DMS79 treated with DMSO at 0.1 percent for 48 hours (cell line): Measurements from ENCODE around the gene PLEKHA8.
"Not testable (repeated sequence)": the region's sequence is repeated elsewhere in the genome, so short reads cannot be mapped to it uniquely, and the experiment has no call there.

Source experiments
- DNase-seq: peaks from one replicate; lab custom pipeline; 2025; lab: John Stamatoyannopoulos, UW

The PLEKHA8 gene

GRCh38 chr7:30026229-30027064 is 1.8 kb upstream of the PLEKHA8 start, which contains the start of gene FKBP14:
FKBP14 (minus strand) TSS chr7:30026702; CDS start chr7:30026508, 194 bp downstream.
- peak; percentile 98 for DNase-seq

GRCh38 chr7:30027065-30027456 is 1.2 kb upstream of the PLEKHA8 start:
- DNase-seq: peak; percentile 64

DNA sequence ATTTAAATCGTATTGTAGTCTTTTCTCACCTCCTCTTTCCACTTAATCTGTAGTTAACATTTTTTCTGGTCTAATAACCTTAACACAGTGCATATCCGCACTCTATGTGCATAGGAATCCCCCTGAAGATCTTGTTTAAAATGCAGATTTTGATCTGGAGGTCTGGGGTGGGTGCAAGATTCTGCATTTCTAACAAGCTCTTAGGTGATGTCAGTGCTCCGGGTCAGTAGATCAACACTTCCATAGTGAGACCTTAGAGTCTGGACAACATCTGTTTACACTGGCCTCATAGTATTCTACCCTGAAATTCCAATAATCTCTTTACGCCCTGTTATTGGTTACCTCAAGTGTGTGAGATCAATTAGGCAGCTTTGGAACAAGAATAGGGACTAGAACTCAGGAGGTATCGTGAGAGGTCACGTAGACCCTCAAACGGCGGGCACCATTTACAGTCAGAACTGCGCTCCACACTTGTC is 434 bp upstream of the PLEKHA8 start:
- DNase-seq: no peak

DNA sequence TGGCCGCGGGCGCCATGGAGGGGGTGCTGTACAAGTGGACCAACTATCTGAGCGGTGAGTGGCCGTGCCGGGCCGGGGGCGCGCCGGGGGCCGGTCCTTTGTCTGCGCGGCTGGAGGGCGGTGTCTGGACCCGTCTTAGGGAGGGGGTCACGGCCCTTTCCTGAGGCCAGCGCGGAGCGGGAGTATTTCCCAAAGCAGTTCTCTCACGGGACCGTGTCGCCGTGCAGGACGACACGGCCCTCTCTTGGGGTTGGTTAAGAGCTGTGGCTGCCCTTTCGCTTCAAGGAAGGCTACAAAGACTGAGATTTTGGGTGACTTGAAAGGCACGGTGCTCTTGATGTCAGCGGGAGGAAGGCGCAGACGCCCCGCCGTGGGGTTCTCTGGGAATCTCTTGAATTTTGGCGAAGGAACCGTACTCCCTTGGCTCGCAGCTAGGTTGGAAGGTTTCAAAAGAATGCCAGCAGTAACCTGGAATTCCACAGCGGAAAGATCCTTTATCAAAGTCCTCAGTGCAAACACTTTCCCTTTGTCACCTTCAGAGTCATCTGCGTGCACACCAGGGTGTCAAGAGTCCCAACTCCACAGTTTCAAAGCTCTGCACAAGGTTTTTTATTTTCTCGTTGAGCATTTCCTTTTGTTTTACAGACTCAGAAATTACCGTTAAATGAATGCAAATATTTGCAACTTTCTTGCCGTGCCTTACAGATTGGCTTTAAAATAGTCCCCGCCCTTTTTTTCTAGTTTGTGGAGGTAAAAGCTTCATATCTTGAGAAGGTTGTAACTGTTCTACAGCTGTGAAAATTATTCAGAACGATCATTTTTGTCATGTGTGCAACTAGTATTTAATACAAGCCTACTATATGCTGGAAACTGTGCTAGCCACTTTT is 780 bp downstream of the PLEKHA8 start:
- peak; percentile 37 for DNase-seq

- DNase-seq: no peak
These were observed 1.5 kb downstream of the PLEKHA8 start for GRCh38 chr7:30029696-30030095.

DNA sequence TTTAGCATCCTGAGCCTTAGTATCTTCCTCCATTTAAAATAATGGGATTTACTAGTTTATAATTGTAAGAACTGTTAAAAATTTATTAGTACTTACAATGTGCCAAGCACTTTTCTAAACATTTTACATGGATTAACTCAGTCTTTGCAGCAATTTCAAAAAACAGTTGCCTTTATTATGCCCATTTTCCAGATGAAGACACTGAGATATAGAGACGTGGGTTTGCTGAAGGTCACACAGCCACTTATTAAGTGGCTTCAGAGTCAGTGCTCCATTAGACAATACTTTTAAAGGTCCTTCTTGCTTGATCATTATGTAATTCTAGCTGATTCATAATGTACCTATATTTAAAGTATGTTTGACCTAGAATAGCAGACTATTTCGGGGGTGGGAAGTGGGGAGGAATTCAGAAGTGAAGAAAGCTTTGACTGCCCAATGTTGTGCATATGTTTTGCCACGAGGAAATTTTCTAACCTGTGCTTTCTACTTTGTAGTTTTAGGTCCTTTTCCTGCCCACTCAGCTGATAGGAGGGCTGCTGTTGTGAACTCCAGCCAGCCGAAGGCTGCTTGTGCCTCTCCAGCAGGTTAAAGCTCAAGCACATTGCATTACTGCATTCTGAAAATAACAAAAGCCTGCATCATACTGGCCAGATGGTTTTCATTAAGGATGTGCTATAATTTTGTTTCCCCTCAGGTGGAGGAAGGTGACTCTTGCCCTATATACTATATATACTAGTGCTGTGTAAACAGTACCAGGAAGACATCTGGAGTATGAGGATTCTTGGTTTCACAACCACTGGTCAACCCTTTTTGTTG is 4.3 kb downstream of the PLEKHA8 start:
- no peak for DNase-seq

GRCh38 chr7:30034501-30034900 is 6.3 kb downstream of the PLEKHA8 start:
- DNase-seq: no peak

GRCh38 chr7:30036220-30036619 is 8.0 kb downstream of the PLEKHA8 start:
- no peak for DNase-seq

DNA sequence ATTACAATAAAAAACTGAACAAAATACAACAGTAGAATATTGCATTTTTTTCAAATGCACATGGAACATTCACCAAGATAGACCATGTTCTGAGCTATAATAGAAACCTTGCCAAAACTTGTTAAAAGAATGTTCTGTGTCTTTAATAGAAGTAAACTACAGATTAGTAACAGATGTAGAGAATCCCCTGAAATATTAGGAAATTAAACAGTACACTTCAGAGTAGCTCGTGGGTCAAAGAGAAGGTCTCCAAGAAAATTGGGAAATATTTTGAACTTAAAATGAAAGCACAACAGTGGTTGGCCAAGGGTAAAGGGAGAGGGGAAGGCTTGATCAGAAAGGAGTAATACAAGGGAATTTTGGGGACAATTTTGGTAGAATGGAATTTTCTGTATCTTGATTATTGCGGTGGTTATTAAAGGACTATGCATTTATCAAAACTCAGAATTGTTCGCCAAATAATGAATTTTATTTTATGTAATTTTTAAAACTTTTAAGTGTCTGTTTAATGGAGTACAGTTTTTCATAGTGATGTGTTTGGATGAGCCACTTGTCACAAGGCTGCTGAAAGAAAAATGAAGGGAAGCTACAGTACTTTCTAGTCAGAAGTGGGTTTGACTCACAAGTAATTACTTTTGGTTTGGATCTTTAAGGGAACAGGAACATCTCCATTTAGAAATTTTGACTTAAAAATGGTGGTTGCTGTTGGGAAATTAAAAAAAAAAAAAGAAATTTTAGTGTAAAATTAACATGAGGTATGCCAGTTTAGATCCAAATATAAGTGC is 10.2 kb downstream of the PLEKHA8 start:
- DNase-seq: no peak

- DNase-seq: no peak
These were observed 12.7 kb downstream of the PLEKHA8 start for GRCh38 chr7:30040938-30041337.

GRCh38 chr7:30041526-30042269 is 13.5 kb downstream of the PLEKHA8 start:
- DNase-seq: no peak

DNA sequence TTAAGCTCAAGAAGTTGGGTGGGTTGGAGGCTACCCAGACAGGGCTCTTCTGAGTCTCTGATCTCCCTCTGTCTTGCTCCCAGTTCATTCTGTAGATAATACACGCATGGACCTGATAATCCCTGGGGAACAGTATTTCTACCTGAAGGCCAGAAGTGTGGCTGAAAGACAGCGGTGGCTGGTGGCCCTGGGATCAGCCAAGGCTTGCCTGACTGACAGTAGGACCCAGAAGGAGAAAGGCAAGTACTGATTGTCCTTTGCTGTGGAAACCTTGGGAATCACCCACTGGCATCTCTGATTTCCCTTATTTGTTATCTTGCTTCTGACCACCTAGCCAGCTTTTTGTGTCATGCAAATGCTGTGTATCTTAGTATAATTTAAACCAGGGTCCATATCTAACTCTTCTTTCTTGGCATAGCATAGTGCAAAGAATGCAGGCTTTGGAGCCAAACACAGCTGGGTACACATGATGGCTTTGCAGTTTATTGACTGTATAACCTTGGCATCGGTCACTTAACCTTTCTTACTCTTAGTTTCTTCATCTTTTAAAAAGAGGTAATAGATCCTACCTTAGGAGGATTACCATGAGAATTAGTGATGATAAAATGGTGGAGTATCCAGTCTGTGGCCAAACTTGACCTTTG is 18.0 kb downstream of the PLEKHA8 start:
- no peak for DNase-seq

DNA sequence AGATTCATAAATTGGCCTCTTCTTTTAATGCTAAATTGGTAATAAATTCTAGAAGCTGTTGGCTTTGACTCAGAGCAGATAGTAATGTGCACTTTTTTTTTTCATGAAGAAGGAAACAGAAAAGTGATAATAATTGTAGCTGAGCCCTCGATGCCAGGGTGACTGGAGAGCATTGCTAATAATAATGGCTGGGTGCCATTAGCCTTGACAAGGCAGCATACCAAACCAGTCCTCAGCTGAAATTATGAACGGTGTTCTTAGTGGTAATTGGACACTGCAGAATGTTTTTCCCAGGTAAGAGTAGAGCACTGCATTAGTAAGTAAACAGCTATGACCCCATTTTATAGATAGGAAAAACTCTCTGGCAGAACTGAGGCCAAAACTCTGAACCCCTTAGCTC is 18.9 kb downstream of the PLEKHA8 start:
- no peak for DNase-seq

DNA sequence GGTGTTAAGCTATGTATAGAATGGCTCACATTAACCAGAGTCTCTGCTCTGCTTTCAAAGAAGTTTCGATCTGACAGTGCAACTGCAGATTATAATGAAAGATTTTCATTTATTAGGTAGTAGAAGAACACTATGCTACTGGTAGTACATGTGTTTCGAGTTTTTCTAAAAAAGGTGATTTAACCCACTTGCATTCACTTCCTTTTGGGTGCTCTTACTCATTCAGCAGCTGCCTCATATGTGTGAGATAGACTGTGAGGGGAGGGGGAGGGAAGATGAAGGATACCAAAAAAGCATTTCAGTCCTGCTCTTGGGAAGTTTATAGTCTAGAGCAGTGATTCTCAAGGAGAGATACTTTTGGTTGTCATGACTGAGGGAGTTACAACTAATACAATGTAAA is 20.4 kb downstream of the PLEKHA8 start:
- no peak for DNase-seq

GRCh38 chr7:30049173-30049572 is 21.0 kb downstream of the PLEKHA8 start:
- DNase-seq: no peak

- no peak for DNase-seq
These were observed 24.9 kb downstream of the PLEKHA8 start for GRCh38 chr7:30053068-30053467.

- DNase-seq: no peak
These were observed 29.5 kb downstream of the PLEKHA8 start for GRCh38 chr7:30057741-30058140.

DNA sequence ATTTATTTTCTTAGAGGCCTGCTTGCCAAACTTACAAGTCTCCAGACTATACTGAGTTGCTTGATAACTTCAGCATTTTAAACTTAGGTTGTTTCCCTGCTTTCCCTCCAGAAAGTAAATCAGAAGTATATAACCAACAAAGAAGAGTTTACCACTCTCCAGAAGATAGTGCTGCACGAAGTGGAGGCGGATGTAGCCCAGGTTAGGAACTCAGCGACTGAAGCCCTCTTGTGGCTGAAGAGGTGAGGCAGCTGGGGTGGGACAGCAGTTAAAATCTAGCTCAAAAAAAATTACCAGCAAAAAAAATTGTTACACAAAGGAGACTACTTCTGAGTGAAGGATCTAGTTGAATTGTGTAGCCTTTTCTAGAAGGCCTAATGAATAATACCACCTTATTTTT is 33.6 kb downstream of the PLEKHA8 start:
- not testable (repeated sequence) for DNase-seq

- DNase-seq: peak; percentile 46
These were observed 34.4 kb downstream of the PLEKHA8 start for GRCh38 chr7:30062587-30062986.

GRCh38 chr7:30065746-30066145 is 37.5 kb downstream of the PLEKHA8 start:
- no peak for DNase-seq
